ENCODE results near the gene AGPAT3.

DNA sequence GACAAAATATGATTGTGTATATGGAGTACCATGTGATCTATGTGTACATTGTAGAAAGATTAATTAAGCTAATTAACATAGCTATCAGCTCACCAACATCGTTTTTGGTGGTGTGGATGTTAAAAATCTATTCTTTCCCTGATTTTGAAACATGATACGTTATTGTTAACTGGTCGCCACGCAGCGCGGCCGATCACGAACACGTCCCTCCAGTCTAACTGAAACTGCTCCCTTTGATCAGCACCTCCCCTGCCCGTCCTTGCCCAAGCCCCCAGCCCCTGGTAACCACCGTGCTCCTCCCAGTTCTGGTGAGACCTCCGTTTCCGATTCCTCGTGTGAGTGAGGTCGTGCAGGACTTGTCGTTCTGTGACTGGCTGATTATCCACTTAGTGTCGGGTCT is 67.0 kb downstream of the AGPAT3 start:
- TF ChIP-seq, protein P1, sequence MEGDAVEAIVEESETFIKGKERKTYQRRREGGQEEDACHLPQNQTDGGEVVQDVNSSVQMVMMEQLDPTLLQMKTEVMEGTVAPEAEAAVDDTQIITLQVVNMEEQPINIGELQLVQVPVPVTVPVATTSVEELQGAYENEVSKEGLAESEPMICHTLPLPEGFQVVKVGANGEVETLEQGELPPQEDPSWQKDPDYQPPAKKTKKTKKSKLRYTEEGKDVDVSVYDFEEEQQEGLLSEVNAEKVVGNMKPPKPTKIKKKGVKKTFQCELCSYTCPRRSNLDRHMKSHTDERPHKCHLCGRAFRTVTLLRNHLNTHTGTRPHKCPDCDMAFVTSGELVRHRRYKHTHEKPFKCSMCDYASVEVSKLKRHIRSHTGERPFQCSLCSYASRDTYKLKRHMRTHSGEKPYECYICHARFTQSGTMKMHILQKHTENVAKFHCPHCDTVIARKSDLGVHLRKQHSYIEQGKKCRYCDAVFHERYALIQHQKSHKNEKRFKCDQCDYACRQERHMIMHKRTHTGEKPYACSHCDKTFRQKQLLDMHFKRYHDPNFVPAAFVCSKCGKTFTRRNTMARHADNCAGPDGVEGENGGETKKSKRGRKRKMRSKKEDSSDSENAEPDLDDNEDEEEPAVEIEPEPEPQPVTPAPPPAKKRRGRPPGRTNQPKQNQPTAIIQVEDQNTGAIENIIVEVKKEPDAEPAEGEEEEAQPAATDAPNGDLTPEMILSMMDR (IDR thresholded peaks at IDR 0.05): no peak
- no peak for TF ChIP-seq POLR2A (IDR thresholded peaks at IDR 0.05)
